ENCODE results near the gene OR51I2.

The OR51I2 gene, protein sequence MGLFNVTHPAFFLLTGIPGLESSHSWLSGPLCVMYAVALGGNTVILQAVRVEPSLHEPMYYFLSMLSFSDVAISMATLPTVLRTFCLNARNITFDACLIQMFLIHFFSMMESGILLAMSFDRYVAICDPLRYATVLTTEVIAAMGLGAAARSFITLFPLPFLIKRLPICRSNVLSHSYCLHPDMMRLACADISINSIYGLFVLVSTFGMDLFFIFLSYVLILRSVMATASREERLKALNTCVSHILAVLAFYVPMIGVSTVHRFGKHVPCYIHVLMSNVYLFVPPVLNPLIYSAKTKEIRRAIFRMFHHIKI

DNA sequence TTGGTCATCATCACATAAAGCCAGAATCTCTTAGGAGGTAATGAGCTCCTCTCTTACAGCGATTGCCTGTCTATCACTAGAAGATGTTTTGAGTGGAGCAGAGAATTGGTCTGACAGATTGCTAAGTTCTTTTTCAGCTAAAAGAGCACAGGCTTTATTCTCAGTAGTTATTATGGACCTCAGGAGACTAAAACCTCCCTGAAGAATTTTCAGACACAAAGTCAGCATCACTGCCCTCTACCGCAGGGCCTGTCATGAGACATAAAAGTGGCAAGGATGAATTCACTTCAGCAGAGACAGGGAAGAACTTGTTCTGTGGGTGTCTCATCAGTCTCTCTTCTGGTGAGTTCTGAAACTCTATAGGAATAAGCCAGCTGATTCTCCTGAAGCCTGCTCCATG lies at the start of gene OR51I2:
OR51I2 (plus strand) TSS at position 301 of the 400 bp plus-strand sequence. CDS start 4,166 bp downstream, outside the sequence.
- no peak within 1 kb of the TSS for H3K4me3 ChIP-seq
- TF ChIP-seq, protein P1, sequence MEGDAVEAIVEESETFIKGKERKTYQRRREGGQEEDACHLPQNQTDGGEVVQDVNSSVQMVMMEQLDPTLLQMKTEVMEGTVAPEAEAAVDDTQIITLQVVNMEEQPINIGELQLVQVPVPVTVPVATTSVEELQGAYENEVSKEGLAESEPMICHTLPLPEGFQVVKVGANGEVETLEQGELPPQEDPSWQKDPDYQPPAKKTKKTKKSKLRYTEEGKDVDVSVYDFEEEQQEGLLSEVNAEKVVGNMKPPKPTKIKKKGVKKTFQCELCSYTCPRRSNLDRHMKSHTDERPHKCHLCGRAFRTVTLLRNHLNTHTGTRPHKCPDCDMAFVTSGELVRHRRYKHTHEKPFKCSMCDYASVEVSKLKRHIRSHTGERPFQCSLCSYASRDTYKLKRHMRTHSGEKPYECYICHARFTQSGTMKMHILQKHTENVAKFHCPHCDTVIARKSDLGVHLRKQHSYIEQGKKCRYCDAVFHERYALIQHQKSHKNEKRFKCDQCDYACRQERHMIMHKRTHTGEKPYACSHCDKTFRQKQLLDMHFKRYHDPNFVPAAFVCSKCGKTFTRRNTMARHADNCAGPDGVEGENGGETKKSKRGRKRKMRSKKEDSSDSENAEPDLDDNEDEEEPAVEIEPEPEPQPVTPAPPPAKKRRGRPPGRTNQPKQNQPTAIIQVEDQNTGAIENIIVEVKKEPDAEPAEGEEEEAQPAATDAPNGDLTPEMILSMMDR (IDR thresholded peaks at IDR 0.05), result no peak
- no peak within 1 kb of the TSS for H3K27ac ChIP-seq
- no peak for DNase-seq (ENCODE audit: low spot score)

DNA sequence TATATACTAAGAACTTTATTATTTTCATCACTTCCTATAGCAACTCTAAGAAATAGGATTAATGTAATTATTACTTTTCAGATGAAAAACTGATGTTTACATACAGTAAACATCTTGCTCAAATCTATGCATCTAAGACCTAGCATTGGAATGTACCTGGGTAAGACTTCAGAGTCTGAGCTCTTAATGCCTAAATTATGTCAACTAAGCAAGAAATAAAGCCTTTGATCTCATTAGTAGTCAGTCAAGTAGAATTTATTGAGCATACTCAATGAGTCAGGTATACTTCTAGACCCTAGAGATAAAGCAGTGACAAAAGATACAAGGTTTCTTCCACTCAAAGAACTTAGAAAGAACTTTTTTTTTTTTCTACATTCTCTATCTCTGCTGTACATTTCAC lies 44.0 kb upstream of the OR51I2 start:
- H3K27ac ChIP-seq, result no peak overlapping the region
- TF ChIP-seq, protein P1 (IDR thresholded peaks at IDR 0.05), result no peak
- no peak overlapping the region for H3K4me3 ChIP-seq
- DNase-seq (ENCODE audit: low spot score), result no peak

DNA sequence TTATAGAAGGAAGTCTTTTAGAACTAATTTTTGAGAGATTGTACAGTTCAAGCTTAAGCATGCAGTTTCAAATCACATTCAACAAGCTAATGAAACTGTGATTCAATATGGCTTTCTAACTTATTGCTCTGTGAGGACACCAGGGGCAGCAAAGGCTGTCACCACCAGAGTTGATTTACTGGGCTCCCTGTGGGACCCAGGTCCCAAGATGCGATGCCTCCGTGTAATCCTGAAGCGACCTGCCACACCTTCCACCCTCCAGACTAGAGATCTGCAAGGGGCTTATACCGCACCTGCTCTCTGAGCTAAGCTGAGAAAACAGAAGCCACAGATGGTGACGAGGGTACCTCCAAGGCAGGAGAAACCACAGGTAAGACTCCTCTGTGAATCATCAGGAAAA lies 28.1 kb upstream of the OR51I2 start:
- no peak for DNase-seq (ENCODE audit: low spot score)
- Histone ChIP-seq H3K27ac (no peak overlapping the region), H3K4me3 (no peak overlapping the region)
- TF ChIP-seq, protein P1 (IDR thresholded peaks at IDR 0.05), result no peak

DNA sequence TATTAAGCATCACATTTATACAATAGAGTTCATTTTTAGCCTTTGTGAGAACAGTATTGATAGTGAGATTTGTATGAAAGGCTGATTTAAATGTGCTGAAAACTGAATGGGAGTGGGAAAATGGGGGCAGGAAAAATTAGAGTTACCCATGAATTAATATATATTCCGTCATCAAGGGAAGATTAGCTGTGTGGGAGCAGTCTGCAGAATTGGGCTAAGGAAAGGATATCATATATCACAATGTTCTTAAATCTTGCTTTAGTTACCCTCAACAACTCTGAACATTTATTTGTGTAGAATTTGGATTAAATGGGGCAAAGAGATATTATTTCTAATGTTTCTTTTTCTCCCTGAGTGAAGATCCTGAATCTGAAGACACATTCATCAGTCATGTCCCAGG lies 27.3 kb upstream of the OR51I2 start, which contains the start of gene OR51Q1:
OR51Q1 (plus strand) TSS at position 301 of the 400 bp plus-strand sequence; CDS start at position 391, 90 bp downstream.
- H3K4me3 ChIP-seq, result no peak within 1 kb of the TSS
- no peak for DNase-seq (ENCODE audit: low spot score)
- H3K27ac ChIP-seq, result no peak within 1 kb of the TSS
- TF ChIP-seq, protein P1 (IDR thresholded peaks at IDR 0.05), result no peak

DNA sequence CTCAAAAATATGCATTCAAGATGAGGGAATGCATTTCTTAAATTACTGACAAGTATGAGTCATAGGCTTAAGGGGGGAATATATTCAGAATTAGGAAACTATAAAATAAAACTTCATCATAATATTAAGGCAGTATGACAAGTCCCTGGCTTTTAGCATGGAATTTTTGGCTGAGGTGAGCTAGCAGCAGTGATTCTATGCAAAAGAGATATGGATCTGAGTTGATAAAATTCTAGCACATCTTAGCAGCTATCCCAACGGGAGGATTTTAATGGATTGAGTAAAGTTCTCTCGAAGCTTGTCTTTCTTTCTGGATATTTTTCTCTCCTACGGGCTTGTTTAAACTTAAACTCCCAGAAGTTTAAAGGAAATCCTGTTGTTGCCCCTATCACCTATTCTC lies 26.0 kb upstream of the OR51I2 start:
- Histone ChIP-seq H3K27ac (no peak overlapping the region), H3K4me3 (no peak overlapping the region)
- TF ChIP-seq, protein P1 (IDR thresholded peaks at IDR 0.05), result no peak
- no peak for DNase-seq (ENCODE audit: low spot score)

DNA sequence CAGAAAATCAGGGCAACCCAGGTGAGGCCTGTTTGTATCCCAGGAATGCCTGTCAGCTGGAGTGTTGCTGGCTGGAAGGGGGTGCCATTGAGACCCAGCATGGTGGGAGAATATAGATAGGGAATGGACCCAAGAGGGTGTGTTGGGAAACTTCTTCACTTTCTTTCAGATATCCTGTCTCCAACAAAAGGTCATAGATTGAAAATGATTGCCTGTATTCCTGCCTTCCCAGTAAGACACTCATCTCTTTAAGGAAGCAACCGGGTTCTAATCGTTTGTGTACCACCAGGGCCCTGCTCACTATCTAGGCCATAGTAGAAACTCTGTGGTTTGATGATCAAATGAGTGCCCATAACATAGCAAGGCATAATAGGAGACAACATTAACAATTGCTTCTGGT lies 7.7 kb upstream of the OR51I2 start, which contains the start of gene OR51I1:
OR51I1 (minus strand) TSS at position 101 of the 400 bp plus-strand sequence; CDS start at position 101, 0 bp downstream.
- DNase-seq (ENCODE audit: low spot score), result no peak
- no peak within 1 kb of the TSS for H3K27ac ChIP-seq
- no peak within 1 kb of the TSS for H3K4me3 ChIP-seq
- TF ChIP-seq, protein P1 (IDR thresholded peaks at IDR 0.05), result no peak

DNA sequence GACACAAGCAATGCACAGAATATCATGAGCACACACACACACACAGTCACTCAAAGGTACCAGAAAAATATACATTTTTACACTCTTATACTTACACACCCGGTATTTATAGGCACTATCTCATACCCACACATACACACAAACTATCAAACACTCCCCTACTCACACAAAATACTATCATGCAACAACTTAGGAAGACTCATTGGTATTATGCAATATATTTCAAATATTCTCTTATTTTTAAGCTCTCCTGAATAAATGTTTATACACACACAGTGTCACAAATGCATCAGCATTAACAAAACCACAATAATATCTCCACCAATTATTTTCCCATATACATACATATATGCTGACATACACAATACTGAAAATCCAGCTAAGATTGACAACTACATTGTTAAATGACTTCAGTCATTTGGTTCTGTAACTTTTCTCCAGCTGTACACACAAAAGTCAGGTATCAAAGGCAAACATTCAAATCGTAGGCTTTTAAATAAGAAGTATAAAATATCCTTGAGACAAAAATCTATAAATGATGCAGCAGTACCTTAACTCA lies 5.2 kb upstream of the OR51I2 start:
- Histone ChIP-seq H3K4me3 (no peak overlapping the region), H3K27ac (no peak overlapping the region)
- DNase-seq (ENCODE audit: low spot score), result no peak
- TF ChIP-seq, protein P1 (IDR thresholded peaks at IDR 0.05), result no peak
